Posterior cingulate gyrus (tissue), 11 donors: ENCODE results near the gene ZNF532.
"Not testable (repeated sequence)": the region's sequence is repeated elsewhere in the genome, so short reads cannot be mapped to it uniquely, and the experiment has no call there.

Source experiments
- DNase-seq, 10 donors: peaks; one replicate each; pipeline versions ENCODE4 v3.0.0 to v3.0.0-alpha.2; 2020 to 2021; ENCODE audit warnings: mixed read lengths in 3 of 10
- intact Hi-C: fragments of 100-400 bp; cut with DNase I; formaldehyde crosslinking; loops from one replicate; pipeline ENCODE4 v1.15.1; 2023

Gene ZNF532

GRCh38 chr18:59022167-59022945, 157.7 kb downstream of the ZNF532 start:
- intact Hi-C loops = no loop called here
- DNase-seq = no peak

GRCh38 chr18:59024829-59025228, 160.2 kb downstream of the ZNF532 start:
- intact Hi-C loops = no loop called here
- no peak for DNase-seq

GRCh38 chr18:59025532-59025931, 160.9 kb downstream of the ZNF532 start:
- intact Hi-C loops, DNase-seq: not testable (repeated sequence)

GRCh38 chr18:59026364-59026763, 161.7 kb downstream of the ZNF532 start:
- intact Hi-C loops = no loop called here
- DNase-seq = no peak

- no peak for DNase-seq
- intact Hi-C loops = no loop called here
Observed at GRCh38 chr18:59026831-59027410, 162.2 kb downstream of the ZNF532 start.

GRCh38 chr18:59029663-59030429, 165.2 kb downstream of the ZNF532 start:
- intact Hi-C loops = no loop called here
- DNase-seq = peak in 3 of 10 donors; percentile 27 to 61 (median 57)

- DNase-seq = no peak
- intact Hi-C loops = no loop called here
Observed at GRCh38 chr18:59032308-59032707, 167.6 kb downstream of the ZNF532 start.

GRCh38 chr18:59033359-59033758, 168.7 kb downstream of the ZNF532 start:
- DNase-seq = no peak
- intact Hi-C loops = no loop called here

GRCh38 chr18:59033974-59034373, 169.3 kb downstream of the ZNF532 start:
- intact Hi-C loops = no loop called here
- DNase-seq = no peak

GRCh38 chr18:59035591-59035990, 170.9 kb downstream of the ZNF532 start:
- DNase-seq = no peak
- intact Hi-C loops = no loop called here
